ENCODE data around the gene DIDO1. TPM values are rescaled to one million over a fixed set of nuclear protein-coding genes. Genes with fewer than 3 reads are reported as not detected.

The DIDO1 gene
- polyA plus RNA-seq, 1 of the 3 experiments (the other 2 are of a cell fraction) = 14.7 TPM

GRCh38 chr20:62856931-62857619 is 69.2 kb downstream of the DIDO1 start:
- Histone ChIP-seq H3K4me2 (no peak overlapping the region), H3K27me3 (ENCODE audit: insufficient read depth) (no peaks in the 10 kb centered on the region), H3K9ac (no peak overlapping the region), H3K36me3 (replicated peaks in 1 of 2; ENCODE audit: control insufficient read depth in 1 of 2, insufficient read depth in 2 of 2, low read length in 1 of 2) (peaks cover 16 to 44% of the 10 kb centered on the region in 2 experiments), H3F3A (replicated peaks; ENCODE audit: insufficient read depth) (peaks cover 1% of the 10 kb centered on the region), H3K9me2 (no peaks in the 10 kb centered on the region), H3K27ac (ENCODE audit: low read depth in 2 of 2, low read length in 1 of 2) (no peak overlapping the region), H3K9me3 (no peaks in the 10 kb centered on the region), H3K4me1 (ENCODE audit: control insufficient read depth in 1 of 2, insufficient read depth in 2 of 2, low read depth in 1 of 2, low read length in 1 of 2) (peaks cover 10 to 15% of the 10 kb centered on the region in 2 experiments; a peak in 3 of 4 replicates), H4K20me1 (ENCODE audit: insufficient read depth) (peaks cover 21% of the 10 kb centered on the region), H2AFZ (ENCODE audit: low read depth) (no peak overlapping the region), H3K79me2 (ENCODE audit: insufficient read depth) (peaks cover 66% of the 10 kb centered on the region), H3K4me3 (ENCODE audit: low read depth in 2 of 2, low read length in 1 of 2) (no peak overlapping the region)
- DNase-seq = no peak
- POLR2A ChIA-PET = no interaction called here
- WGBS (ENCODE audit: low lambda C conversion rate) = 93% methylated on average over 25 of the region's 25 CpGs
- TF ChIP-seq CHD2 (IDR thresholded peaks at IDR 0.05; ENCODE audit: low read length, partially characterized antibody) = no peak
- no peak for TF ChIP-seq JUND (IDR thresholded peaks at IDR 0.05)
- no peak for TF ChIP-seq TCF12 (IDR thresholded peaks at IDR 0.05)
- TF ChIP-seq GABPA (IDR thresholded peaks at IDR 0.05; ENCODE audit: low read depth) = no peak
- no peak for TF ChIP-seq MEF2A (IDR thresholded peaks at IDR 0.05; ENCODE audit: borderline replicate concordance, low read depth)
- no peak for TF ChIP-seq EP300 (IDR thresholded peaks at IDR 0.05; ENCODE audit: borderline replicate concordance in 1 of 2, low read depth in 1 of 2, low read length in 1 of 2)
- TF ChIP-seq IRF3 (IDR thresholded peaks at IDR 0.05; ENCODE audit: low read depth, low read length) = no peak
- TF ChIP-seq REST (IDR thresholded peaks at IDR 0.05; ENCODE audit: low read depth, low read length) = no peak
- TF ChIP-seq POLR2AphosphoS5 (IDR thresholded peaks at IDR 0.05; ENCODE audit: low read depth, low read length) = no peak
- no peak for TF ChIP-seq MXI1 (IDR thresholded peaks at IDR 0.05; ENCODE audit: low read depth, low read length)
- no peak for TF ChIP-seq SIN3A (IDR thresholded peaks at IDR 0.05; ENCODE audit: borderline replicate concordance, low read depth, low read length)
- TF ChIP-seq TAF1 (IDR thresholded peaks at IDR 0.05; ENCODE audit: borderline replicate concordance, low read depth, low read length) = no peak
- TF ChIP-seq RCOR1 (IDR thresholded peaks at IDR 0.05; ENCODE audit: low read length) = no peak
- no peak for TF ChIP-seq NRF1 (IDR thresholded peaks at IDR 0.05; ENCODE audit: low read depth, low read length)
- no peak for TF ChIP-seq FOXM1 (IDR thresholded peaks at IDR 0.05; ENCODE audit: low read depth)
- TF ChIP-seq CTCF (IDR thresholded peaks at IDR 0.05) = no peak
- no peak for TF ChIP-seq ZBTB33 (IDR thresholded peaks at IDR 0.05; ENCODE audit: borderline replicate concordance, low read depth)
- CTCF ChIA-PET = interaction anchor here (1.3 to 1.9 kb wide), 2 partner anchors 35 to 115 kb away, joined by 3 to 5 read pairs; no protein-coding TSS in a partner anchor
